SU-DHL-6 (cell line): ENCODE data around the gene DSCAML1.

Experiments
- H2AFZ ChIP-seq: fragments of 200-600 bp; sonication (generic); 2 replicates; pipeline ENCODE4 v1.6.1; 2014; ENCODE audit warnings: low read depth, mild to moderate bottlenecking, moderate library complexity, mixed read lengths, antibody characterized with exemption, low read length; ENCODE audit not compliant: severe bottlenecking
- H3F3A ChIP-seq: fragments of 200-600 bp; shearing (Covaris generic); 2 replicates; pipeline ENCODE4 v1.6.0; 2016; ENCODE audit warnings: antibody characterized with exemption, mild to moderate bottlenecking; ENCODE audit not compliant: insufficient read depth
- H3K27ac ChIP-seq: fragments of 200-600 bp; sonication (generic); 2 replicates; pipeline ENCODE4 v1.5.1; 2016; ENCODE audit warnings: low read depth, mild to moderate bottlenecking, low read length, moderate library complexity, mixed read lengths
- H3K27me3 ChIP-seq: fragments of 200-600 bp; sonication (generic), shearing (Covaris generic); 2 replicates; pipeline ENCODE4 v1.6.0; 2014; ENCODE audit warnings: mild to moderate bottlenecking, low read length
- H3K36me3 ChIP-seq: fragments of 200-600 bp; sonication (generic); 2 replicates; pipeline ENCODE4 v1.6.1; 2014; ENCODE audit warnings: mild to moderate bottlenecking, low read length, mixed read lengths
- H3K4me2 ChIP-seq: fragments of 300-600, 200-600 bp; shearing (Covaris generic), sonication (generic); 2 replicates; pipeline ENCODE4 v1.6.0; 2014; ENCODE audit warnings: low read length, low read depth, mild to moderate bottlenecking; ENCODE audit not compliant: poor library complexity, severe bottlenecking
- H3K4me3 ChIP-seq: fragments of 200-600 bp; sonication (generic); 2 replicates; pipeline ENCODE4 v1.5.1; 2014; ENCODE audit warnings: antibody characterized with exemption, low read length, mild to moderate bottlenecking, mixed read lengths; ENCODE audit not compliant: insufficient read depth, poor library complexity, severe bottlenecking
- H3K79me2 ChIP-seq: fragments of 200-600 bp; sonication (generic); 2 replicates; pipeline ENCODE4 v1.6.1; 2014; ENCODE audit warnings: mild to moderate bottlenecking, low read length, moderate library complexity; ENCODE audit not compliant: insufficient read depth
- H3K9ac ChIP-seq: fragments of 200-600 bp; sonication (generic); 2 replicates; pipeline ENCODE4 v1.7.0; 2014; ENCODE audit warnings: mild to moderate bottlenecking, low read length
- H3K9me2 ChIP-seq: fragments of 200-600 bp; sonication (generic); replicated peaks from 2 replicates; pipeline ENCODE4 v1.6.1; 2014; ENCODE audit warnings: low read length; ENCODE audit not compliant: insufficient read depth
- H3K9me3 ChIP-seq: fragments of 200-600 bp; sonication (generic); 2 replicates; pipeline ENCODE4 v1.6.1; 2014; ENCODE audit warnings: low read length, mixed read lengths; ENCODE audit not compliant: insufficient read depth
- H4K20me1 ChIP-seq: fragments of 200-600 bp; sonication (generic); 2 replicates; pipeline ENCODE4 v1.6.1; 2014; ENCODE audit warnings: low read depth, mild to moderate bottlenecking, antibody characterized with exemption, low read length, moderate library complexity, mixed read lengths
- EZH2phosphoT487 ChIP-seq: fragments of 200-600 bp; sonication (generic), shearing (Covaris generic); conservative IDR thresholded peaks from 2 replicates; pipeline ENCODE4 v1.6.1; 2018; ENCODE audit warnings: mild to moderate bottlenecking, antibody characterized with exemption, low read length, moderate library complexity, mixed read lengths
- TF ChIP-seq, protein P1 (sequence below): fragments of 200-600 bp; sonication (generic); IDR thresholded peaks from one replicate; pipeline ENCODE4 v1.5.1; 2017; ENCODE audit warnings: antibody characterized with exemption, mild to moderate bottlenecking, low read length, moderate library complexity; ENCODE audit not compliant: insufficient read depth, poor library complexity, severe bottlenecking

The DSCAML1 gene

DNA sequence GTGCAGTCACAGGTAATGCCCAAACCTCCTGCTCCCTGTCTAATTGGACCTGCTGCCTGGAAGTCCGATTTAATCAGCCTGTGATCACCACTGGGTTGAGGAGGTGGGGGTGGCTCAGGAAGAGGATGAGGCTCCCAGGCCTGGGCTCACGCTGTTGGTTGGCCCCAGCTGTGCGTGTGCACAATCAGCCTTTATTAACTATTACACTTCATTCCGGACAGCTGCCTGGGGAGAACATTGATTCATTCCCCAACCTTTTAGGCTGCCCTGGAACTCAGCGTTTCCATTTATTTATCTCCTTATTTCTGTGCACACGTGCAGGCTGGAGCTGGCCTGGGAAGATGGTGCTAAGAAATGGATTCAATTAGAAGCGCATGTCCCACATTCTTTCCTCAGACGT, 123.4 kb downstream of the DSCAML1 start:
- Histone ChIP-seq H3K9me2 (no peaks in the 10 kb centered on the region), H3K9ac (no peak overlapping the region), H3F3A (no peaks in the 10 kb centered on the region), H3K27me3 (no peaks in the 10 kb centered on the region), H3K36me3 (no peaks in the 10 kb centered on the region), H3K27ac (no peak overlapping the region), H3K4me2 (no peak overlapping the region), H4K20me1 (no peaks in the 10 kb centered on the region), H3K79me2 (no peaks in the 10 kb centered on the region), H3K4me3 (no peak overlapping the region), H2AFZ (no peak overlapping the region), H3K9me3 (no peaks in the 10 kb centered on the region)
- TF ChIP-seq, protein P1, sequence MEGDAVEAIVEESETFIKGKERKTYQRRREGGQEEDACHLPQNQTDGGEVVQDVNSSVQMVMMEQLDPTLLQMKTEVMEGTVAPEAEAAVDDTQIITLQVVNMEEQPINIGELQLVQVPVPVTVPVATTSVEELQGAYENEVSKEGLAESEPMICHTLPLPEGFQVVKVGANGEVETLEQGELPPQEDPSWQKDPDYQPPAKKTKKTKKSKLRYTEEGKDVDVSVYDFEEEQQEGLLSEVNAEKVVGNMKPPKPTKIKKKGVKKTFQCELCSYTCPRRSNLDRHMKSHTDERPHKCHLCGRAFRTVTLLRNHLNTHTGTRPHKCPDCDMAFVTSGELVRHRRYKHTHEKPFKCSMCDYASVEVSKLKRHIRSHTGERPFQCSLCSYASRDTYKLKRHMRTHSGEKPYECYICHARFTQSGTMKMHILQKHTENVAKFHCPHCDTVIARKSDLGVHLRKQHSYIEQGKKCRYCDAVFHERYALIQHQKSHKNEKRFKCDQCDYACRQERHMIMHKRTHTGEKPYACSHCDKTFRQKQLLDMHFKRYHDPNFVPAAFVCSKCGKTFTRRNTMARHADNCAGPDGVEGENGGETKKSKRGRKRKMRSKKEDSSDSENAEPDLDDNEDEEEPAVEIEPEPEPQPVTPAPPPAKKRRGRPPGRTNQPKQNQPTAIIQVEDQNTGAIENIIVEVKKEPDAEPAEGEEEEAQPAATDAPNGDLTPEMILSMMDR: no peak
- no peak for TF ChIP-seq EZH2phosphoT487

DNA sequence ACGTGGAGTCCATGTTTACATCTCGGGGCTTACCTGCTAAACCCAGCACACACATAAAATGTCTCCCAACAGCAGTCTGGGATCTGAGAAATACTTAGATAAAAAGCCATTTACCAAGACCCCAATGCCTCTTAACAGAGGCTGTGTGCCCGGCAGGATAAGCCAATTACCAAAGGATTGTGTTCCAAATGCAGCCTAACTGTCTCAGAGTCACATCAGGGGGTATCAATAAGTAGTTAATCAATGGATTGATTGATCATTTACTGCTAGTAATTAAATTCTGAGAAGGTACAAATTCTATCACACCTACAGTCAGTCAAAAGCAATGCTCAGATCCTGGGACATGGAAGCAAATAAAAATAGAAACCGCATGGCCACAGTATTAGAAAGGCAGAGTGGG, 125.6 kb downstream of the DSCAML1 start:
- Histone ChIP-seq H3K9me3 (no peaks in the 10 kb centered on the region), H3K27ac (no peak overlapping the region), H4K20me1 (no peaks in the 10 kb centered on the region), H3K4me3 (no peak overlapping the region), H2AFZ (no peak overlapping the region), H3K79me2 (no peaks in the 10 kb centered on the region), H3F3A (no peaks in the 10 kb centered on the region), H3K9ac (no peak overlapping the region), H3K4me2 (no peak overlapping the region), H3K27me3 (no peaks in the 10 kb centered on the region), H3K36me3 (no peaks in the 10 kb centered on the region), H3K9me2 (no peaks in the 10 kb centered on the region)
- no peak for TF ChIP-seq EZH2phosphoT487
- TF ChIP-seq, protein P1: no peak

DNA sequence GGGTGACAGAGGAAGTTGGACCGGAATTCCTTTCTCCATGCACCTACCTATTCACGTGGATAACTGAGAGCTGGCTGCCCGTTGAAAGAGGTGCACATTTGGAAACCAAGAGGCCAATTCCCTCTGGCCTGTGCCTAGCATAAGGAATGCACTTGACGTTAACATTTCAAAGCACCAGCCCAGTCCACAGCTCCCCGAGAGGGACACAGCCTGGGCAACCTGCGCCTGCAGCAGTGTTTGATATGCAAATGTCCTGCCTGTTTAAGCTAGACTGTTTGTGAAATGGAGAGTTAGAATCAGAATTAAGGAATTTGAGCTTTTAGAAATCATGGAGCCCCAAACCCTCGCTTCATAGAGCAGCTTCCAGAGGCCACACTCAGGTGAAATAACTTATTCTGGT, 126.1 kb downstream of the DSCAML1 start:
- Histone ChIP-seq H3K27ac (no peak overlapping the region), H3K9me2 (no peaks in the 10 kb centered on the region), H3K79me2 (no peaks in the 10 kb centered on the region), H3K27me3 (no peaks in the 10 kb centered on the region), H4K20me1 (no peaks in the 10 kb centered on the region), H3F3A (no peaks in the 10 kb centered on the region), H3K4me3 (no peak overlapping the region), H3K4me2 (no peak overlapping the region), H3K9me3 (no peaks in the 10 kb centered on the region), H3K36me3 (no peaks in the 10 kb centered on the region), H3K9ac (no peak overlapping the region), H2AFZ (no peak overlapping the region)
- TF ChIP-seq EZH2phosphoT487: no peak
- TF ChIP-seq, protein P1: no peak
